C1 segment of cervical spinal cord (tissue), 14 donors: ENCODE results near the gene LRRC3.
"Not testable (repeated sequence)": the region's sequence is repeated elsewhere in the genome, so short reads cannot be mapped to it uniquely, and the experiment has no call there.

Experiments
- DNase-seq, 14 donors: peaks; one replicate each; lab custom pipeline; 2025; lab: John Stamatoyannopoulos, UW

Gene LRRC3

GRCh38 chr21:44478124-44478800 is 23.0 kb downstream of the LRRC3 start:
- DNase-seq: no peak

DNA sequence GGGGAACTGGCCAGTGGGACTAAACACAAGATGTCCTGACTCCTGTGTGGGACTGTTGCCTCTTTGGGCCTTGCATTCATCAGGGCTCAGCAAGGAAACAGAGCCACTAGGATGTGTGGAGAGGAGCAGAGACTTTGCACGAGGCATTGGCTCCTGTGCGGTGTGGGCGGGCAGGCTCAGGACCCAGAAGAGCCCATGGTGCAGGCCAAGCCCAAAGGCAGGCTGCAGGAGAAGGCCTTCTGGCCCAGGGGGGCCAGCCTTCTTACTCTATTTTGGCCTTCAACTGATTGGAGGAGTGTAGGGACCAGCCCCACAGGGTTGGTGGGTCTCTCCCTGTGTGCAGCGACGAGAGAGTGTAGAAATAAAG is 23.5 kb downstream of the LRRC3 start:
- DNase-seq: no peak

- not testable (repeated sequence) for DNase-seq
These were observed 24.4 kb downstream of the LRRC3 start for GRCh38 chr21:44479556-44480199.

DNA sequence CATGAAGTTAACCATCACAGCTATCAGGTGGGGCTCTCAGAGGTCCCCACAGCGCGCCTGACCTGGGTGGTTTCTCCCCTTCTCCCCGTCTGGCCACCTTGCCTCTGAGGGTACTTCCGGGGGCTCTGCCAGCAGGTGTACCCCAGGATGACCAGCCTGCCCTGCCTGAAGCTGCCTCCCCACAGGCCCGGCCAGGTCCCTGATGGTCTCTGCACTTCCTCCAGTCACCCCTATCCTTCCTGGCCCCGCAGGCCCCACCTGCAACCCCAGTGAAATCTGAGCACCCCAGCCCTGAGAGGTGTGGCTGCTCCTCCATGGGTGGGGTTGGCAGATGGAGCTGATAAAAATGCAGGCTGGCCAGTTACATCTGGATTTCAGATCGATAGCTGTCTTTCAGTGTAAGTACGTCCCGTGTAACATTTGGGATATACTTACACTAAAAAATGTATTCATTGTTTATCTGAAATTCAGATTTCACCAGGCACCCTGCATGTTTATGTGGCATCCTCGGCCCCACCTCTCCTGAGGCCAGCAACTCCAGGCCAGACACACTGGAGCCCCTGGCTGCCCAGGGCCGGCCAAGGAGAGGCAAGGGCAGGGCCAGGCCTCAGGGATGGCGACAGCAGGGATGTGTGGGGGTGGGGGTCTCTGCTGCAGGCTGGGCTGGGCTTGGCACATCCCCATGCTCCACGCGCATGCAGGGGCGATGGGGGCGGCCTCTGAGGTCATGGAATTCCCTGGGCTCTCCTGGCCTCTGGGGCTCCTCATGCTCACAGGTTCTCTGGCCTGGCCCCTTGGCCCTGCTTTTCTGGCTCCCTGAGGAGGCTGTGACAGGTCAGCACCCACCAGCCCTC is 25.1 kb downstream of the LRRC3 start:
- no peak for DNase-seq

- no peak for DNase-seq
These were observed 27.4 kb downstream of the LRRC3 start for GRCh38 chr21:44482581-44483287.

DNA sequence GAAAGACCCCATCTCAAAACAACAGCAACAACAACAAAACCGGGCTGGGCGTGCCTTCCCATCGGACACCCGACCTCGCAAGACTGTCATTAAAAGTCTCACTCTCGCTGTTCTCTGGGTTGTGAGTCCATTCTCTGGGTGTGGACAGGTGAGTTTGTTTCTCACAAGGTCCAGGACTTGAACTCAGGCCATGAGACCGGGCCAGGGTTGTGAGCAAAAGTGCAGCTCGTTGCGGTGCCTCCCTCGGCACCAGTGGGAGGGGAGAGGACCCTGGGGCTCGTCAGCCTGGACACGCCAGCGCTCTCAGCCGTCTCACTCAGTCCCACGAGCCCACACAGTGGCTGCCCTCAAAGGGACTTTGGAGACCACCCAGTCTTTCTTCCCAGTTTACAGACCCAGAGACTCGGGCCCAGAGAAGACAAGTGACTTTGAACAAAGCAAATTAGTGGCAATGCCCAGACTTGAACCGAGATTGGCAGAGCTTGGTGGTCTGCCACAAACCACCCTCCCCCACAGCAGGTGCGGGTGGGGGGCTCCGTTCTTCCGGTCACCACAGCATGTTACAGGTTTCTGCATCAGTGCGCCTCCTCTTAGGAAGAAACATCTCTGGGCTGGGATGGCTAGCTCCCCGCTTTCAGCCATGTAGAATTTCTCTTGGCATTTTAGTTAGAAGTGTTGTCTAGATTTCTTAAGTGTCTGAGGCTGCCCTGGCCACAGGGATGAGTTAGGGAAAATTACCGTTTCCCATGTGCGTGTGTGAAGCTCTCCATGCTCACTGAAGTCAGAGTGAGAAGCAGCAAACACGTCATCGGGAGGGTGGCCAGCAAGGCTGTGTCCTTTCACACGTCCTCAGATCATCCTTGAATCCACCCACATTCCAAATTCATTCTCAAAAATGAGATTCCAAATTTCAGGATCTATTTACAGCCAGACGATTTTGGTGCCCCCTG is 28.3 kb downstream of the LRRC3 start:
- DNase-seq: no peak

DNA sequence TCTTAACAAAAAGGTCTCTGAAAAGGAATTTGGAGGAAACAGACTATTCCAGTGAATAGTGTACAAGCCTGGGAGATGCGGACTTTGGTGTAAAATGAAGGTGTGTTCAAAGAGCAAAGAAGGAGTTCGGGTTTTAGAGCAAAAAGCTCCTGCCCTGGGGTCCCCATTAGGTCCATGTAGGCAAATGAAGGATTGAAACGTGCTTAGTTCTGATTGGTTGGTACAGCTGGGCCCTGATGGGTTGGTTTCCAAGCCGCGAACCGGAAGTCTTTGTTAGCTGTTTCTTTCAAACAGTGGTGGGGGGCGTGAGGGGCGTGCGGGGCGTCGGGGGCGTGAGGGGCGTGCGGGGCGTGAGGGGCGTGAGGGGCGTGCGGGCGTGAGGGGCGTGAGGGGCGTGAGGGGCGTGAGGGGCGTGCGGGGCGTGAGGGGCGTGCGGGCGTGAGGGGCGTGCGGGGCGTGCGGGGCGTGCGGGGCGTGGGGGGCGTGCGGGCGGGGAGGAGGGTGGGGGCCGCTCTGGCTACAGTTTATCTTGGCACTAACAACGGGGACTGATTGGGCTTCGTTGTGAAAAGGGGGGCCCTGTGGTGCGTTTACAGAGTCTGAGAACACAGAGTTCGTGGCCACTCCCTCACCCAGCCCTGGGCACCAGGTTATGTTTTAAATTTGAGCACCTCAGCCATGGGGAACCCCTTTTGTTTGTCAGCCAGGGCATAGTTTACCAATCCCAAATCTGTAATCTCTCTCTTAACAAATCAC is 29.4 kb downstream of the LRRC3 start:
- no peak for DNase-seq

- DNase-seq: no peak
These were observed 30.0 kb downstream of the LRRC3 start for GRCh38 chr21:44485254-44485793.

DNA sequence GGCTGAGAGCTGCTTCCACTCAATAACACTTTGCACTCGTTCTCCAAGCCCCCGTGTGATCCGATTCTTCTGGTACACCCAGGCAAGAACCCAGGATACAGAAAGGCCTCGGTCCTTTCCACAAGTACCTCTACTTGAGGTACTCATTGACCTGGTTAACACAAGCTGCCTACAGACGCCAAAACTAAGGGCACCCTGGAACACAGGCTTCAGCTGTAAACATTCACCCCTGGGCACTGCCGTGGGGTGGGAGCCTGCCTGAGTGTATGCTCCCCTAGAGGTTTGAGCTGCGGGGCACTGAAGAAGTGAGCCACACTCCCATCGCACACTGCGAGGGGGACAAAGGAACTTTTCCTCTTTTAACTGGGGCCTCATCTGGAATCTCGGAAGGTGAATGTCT is 30.5 kb downstream of the LRRC3 start:
- DNase-seq: no peak

DNA sequence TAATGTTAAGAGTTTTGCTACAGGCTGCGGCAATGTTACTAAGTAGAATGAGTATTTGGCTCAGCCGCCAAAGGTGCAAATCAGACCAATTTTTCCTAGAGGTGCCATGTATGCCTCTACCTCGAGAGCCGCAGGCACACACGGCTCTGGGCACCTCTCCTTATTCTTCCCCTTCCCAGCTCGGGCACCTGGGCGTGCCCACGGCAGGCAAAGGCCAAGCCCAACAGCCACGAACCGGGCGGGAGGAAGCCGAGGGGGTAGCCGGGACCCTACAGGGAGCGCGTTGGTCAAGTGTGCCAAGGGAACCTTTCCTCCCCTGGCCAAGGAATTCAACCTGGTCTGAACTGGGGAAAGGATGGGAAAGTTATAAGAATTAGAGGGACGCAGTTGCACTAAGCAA is 31.0 kb downstream of the LRRC3 start:
- DNase-seq: no peak

DNA sequence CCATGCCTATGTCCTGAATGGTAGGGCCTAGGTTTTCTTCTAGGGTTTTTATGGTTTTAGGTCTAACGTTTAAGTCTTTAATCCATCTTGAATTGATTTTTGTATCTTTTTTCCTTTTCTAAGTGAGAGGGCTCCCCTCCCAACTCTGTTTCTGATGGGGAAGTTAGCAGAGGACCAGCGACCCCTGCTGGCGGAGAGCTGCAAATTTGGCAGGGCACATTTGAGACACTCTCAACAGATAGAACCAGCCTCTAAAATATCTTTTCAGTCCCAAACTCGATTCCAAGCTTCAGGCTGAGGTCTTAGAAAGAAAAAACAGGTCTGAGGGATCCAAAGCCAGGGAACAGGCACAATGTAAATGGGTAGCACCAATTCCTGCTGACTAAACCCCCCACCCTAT is 32.5 kb downstream of the LRRC3 start:
- DNase-seq: no peak

DNA sequence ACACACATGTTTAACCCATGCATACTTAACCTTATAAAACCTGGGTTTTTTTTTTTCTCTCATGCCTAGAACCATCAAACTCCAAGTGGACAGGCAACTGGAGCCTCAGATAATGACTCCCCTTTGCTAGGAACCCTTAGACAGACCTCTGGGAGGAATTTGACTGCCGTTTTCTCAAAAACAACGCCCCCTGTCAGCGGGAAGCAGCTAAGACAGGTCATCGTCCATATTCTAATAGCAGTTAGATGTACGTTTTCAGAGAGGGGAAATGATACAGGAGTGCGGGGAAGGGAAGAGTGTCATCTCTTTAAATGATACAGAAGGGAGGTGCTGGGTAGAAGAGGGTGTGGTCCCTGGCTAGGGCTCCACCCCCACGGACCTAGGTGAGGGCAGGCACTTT is 34.7 kb downstream of the LRRC3 start:
- no peak for DNase-seq

DNA sequence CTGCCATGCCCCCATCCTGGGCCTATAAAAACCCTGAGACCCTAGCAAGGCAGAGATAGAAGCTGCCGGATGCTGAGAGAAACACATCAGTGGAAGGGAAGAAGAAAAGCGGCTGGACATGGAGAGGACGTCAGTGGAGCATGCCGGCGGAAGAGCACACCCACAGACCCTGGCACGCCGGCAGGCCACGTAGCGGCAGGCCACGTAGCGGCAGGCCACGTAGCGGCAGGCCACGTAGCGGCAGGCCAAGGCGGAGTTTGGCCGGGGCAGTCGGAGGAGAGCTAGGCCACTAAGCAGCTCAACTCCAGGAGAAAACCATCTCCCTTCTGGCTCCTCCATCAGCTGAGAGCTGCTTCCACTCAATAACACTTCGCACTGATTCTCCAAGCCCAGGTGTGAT is 35.1 kb downstream of the LRRC3 start:
- DNase-seq: no peak

DNA sequence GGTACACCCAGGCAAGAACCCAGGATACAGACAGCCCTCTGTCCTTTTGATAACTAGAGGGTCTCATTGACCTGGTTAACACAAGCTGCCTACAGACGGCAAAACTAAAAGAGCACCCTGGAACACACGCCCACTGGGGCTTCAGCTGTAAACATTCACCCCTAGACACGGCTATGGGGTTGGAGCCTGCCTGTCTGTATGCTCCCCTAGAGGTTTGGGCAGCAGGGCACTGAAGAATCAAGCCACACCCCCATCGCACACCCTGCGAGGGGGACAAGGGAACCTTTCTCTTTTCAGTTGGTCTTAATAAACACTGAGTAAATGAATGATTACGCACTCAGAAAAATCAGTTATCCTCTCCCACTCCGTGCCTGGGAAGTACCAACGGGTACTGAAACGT is 35.5 kb downstream of the LRRC3 start:
- DNase-seq: no peak

DNA sequence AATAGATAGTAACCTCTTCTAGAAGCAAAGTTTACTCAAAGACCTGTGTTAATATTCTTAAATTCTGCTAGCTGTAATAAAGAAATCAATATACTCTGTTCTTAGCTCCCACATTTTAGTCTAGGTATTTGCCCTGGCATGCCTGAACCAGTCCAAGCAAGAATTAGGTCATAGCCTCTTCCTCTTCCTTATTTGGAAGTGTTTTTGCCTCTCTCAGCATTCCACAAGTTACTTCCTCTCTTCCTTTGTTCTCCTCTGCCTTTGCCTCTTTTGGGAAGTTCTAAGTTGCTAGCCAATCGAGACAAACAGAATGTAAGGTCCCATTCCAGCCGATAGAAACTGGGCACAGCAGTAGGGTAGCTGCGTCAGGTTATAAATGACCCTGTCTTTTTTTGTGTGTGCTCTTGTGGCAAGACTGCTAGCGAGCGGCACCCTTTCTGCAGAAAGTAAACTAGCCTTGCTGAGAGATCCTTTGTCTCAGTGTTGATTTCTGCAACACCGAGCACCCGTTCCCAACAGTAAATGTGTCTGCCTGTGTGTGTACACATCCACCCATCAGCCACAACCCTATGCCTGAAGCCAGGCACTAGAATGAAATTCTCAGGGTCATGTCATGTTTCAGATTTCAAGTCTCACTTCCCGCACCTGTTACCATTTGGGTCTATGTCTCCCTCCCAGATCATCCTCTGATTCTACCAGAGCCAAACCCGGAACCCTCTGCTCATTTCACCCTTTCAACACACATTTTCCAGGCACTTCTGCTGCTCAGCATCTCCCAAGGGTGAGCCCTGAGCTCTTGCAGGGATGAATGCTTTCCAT is 37.5 kb downstream of the LRRC3 start:
- DNase-seq: no peak

DNA sequence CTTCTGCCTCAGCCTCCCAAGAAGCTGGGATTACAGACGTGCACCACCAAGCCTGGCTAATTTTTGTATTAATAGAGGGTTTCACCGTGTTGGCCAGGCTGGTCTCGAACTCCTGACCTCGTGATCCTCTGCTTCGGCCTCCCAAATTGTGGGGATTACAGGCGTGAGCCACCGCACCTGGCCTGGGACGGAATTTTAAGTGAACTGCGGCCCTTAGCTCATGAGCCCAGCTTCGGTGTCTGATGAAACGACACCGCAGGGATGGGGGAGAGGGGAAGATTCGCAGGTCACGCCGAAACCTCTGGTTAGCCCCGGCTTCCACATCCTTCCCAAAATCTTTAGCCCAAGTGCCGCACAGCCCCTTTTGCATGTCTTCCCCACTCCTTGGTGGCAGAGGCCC is 39.1 kb downstream of the LRRC3 start:
- no peak for DNase-seq

GRCh38 chr21:44494956-44495355 is 39.6 kb downstream of the LRRC3 start:
- no peak for DNase-seq

DNA sequence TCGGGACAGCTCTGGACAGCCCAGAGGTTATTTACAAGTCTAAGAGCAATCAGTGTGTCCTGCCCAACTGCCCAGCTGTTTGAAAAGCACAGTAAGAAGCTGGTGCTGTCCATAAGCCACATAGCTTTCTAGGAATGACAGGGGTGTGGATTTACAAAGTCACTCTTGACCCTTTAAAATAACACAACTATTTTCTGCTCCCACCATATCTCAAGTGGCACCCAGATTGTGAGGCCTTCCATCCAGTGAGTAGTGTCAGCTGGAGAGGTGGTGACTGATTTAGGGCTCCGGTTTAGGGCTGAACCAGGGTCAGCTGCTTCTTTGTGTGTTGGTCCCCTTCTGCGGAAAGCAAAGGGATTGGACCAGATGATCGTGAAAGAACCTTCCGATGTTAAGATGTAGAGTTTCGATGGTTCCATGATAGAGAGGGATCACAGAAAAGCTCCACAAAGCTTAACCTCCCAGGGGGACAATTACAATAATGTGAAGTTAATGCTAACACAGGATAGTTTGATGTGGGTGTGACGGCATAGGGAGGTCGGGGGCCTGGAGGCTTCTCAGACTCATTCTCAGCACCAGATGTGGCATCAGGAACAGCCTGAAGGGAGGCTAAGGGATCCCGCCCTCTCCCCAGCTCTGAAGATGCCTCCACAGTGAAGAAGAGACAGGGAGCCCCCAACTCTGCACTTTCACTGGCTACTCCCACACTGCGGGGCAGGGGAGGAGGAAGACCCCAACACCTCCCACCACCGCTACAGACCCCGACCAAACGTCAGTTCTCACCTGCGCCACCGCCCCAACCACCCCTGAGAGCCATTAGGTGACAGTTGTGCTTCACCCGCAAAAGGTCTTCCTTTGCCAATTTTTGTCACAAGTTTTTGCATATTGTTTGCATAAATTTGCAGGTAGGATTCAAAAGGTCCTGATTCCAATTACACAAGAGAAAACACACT is 40.6 kb downstream of the LRRC3 start:
- no peak for DNase-seq
